GM20431 (cell line): ENCODE measurements around the gene PRH2.

ENCODE experiments used
- in situ Hi-C: fragments of 300-500 bp; cut with MseI, MboI; formaldehyde crosslinking; loops from one replicate; pipeline ENCODE4 v1.15.0; 2020; ENCODE audit warnings: low sequenced_read_pairs; ENCODE audit not compliant: unreplicated experiment

Gene PRH2

DNA sequence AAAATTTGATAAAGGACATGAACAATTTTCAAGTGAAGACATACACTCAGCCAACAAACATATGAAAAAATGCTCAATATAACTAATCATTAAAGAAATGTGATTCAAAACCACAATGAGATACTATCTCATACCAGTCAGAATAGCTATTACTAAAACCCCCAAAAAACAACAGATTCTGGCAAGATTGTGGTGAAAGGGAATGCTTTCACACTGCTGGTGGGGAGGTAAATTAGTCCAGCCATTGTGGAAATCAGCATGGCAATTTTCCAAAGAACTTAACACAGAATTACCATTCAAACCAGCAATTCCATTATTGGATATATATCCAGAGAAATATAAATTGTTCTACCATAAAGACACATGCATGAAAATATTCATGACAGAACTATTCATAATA lies 28.7 kb downstream of the PRH2 start:
- in situ Hi-C loops = no loop called here

DNA sequence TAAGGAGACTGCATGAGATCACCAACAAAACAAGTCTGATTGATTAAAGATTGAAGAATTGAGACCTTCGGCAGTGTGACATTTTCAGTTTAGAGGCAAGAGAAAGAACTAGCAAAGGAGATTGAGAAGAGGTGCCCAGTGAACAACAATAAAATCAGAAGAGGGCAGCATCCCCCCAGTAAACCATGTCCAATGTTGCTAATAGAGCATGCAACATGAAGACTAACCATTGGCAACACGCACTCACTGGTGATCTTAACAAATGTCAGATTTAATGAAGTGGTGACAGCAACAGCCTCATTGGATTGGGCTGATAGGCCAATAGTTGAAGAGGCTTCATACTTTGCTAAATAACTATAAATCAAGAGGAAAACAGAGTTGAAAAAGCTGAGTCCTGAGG lies 30.8 kb downstream of the PRH2 start:
- in situ Hi-C loops = no loop called here

GRCh38 chr12:10960211-10960610 lies 31.2 kb downstream of the PRH2 start:
- in situ Hi-C loops = no loop called here

- in situ Hi-C loops = no loop called here
These were observed 36.4 kb downstream of the PRH2 start for GRCh38 chr12:10965476-10965875.

GRCh38 chr12:10966314-10966713 lies 37.3 kb downstream of the PRH2 start:
- in situ Hi-C loops = no loop called here

DNA sequence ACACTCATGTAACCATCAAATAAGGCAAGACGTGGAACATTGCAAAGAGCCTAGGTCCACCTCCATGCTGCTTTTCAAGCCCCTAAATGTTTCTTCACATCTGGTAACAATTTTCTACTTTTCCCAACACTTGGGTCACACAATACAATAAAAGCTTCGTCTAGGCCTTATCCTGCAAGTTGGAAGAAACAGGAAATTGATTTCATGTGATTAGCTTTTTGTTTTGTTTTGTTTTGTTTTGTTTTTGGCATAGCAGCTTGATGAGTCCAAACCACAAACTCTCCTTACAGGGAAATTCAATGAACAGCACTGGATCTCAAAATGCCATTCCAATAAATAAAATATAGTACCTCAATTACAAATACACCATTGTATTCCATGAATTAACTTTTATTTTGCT lies 38.4 kb downstream of the PRH2 start:
- in situ Hi-C loops = no loop called here

DNA sequence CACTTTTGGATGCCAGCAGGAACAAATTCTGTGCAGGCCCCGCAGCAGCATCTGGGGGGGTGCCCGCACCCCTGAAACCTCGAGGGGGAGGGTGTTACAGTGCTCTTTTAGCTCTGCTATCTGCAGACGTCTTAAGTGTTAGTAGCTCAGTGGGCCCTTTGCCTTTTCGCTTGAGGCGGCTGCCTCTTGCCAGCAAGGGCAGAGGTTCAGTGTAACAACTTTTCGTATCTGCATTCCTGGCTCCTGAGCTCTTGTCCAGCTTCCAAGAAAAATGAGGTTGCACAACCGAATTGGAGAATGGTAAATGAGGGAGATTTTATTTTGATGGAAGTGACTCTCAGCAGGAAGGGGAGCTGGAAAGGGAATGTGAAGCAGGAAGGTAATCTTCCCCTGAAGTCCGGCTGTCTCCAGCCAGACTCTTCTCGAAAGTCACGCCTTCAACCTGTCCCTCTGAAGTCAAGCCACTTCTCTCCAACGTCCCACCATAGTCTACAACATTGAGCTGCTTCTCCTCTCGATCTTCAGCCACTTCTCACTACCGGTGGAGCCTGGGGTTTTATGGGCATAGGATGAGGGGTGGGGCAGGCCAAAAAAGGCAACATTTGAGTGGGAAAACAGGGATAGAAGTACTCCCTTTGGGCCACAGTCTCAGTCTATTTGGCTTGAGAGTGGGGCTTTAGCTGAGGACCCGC lies 39.9 kb downstream of the PRH2 start:
- in situ Hi-C loops = no loop called here

DNA sequence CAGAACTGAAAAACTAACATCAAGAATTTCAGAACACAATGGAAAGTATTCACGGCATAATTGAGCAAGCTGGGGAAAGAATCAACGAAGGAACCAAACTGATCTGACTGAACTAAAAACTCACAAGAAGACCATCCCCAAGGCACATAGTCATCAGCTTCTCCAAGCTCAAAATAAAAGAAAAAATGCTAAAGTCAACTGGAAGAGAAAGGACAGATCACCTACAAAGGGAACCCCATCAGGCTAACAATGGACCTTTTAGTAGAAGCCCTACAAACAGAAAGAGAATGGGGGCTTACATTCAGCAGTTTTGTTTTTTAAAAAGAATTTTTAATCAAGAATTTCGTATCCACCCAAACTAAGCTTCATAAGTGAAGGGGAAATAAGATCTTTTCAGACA lies 45.9 kb downstream of the PRH2 start:
- in situ Hi-C loops = no loop called here

GRCh38 chr12:10982244-10982643 lies 53.2 kb downstream of the PRH2 start:
- in situ Hi-C loops = no loop called here
